DMS 273 treated with DMSO at 0.1 percent for 48 hours (cell line): ENCODE measurements around the gene SRSF12.
A peak's percentile ranks its signal among the peaks of the same experiment; 100 is the strongest.
"Not testable (repeated sequence)": the region's sequence is repeated elsewhere in the genome, so short reads cannot be mapped to it uniquely, and the experiment has no call there.

ENCODE experiments used
- DNase-seq: peaks from one replicate; lab custom pipeline; 2025; lab: John Stamatoyannopoulos, UW

The SRSF12 gene

GRCh38 chr6:89128256-89128671 lies 10.4 kb upstream of the SRSF12 start:
- DNase-seq, result not testable (repeated sequence)

- DNase-seq, result peak; percentile 33
Measured at GRCh38 chr6:89122625-89123024, 4.8 kb upstream of the SRSF12 start.

GRCh38 chr6:89121934-89122333 lies 4.1 kb upstream of the SRSF12 start:
- no peak for DNase-seq

- no peak for DNase-seq
Measured at GRCh38 chr6:89120371-89120770, 2.5 kb upstream of the SRSF12 start.

GRCh38 chr6:89118931-89119330 lies 1.1 kb upstream of the SRSF12 start:
- no peak for DNase-seq

GRCh38 chr6:89116702-89117101 lies 1.2 kb downstream of the SRSF12 start:
- no peak for DNase-seq

GRCh38 chr6:89111933-89112332 lies 5.9 kb downstream of the SRSF12 start:
- no peak for DNase-seq

- no peak for DNase-seq
Measured at GRCh38 chr6:89110284-89110683, 7.6 kb downstream of the SRSF12 start.

- DNase-seq, result no peak
Measured at GRCh38 chr6:89100114-89100513, 17.8 kb downstream of the SRSF12 start.

GRCh38 chr6:89098461-89098860 lies 19.4 kb downstream of the SRSF12 start:
- no peak for DNase-seq

GRCh38 chr6:89087881-89088280 lies 30.0 kb downstream of the SRSF12 start:
- no peak for DNase-seq

GRCh38 chr6:89085409-89086205 lies 32.3 kb downstream of the SRSF12 start:
- DNase-seq, result no peak

GRCh38 chr6:89084954-89085353 lies 32.9 kb downstream of the SRSF12 start:
- no peak for DNase-seq

- no peak for DNase-seq
Measured at GRCh38 chr6:89084542-89084941, 33.3 kb downstream of the SRSF12 start.

- no peak for DNase-seq
Measured at GRCh38 chr6:89082486-89082891, 35.4 kb downstream of the SRSF12 start.

- peak; percentile 90 for DNase-seq
Measured at GRCh38 chr6:89081423-89082322, 36.2 kb downstream of the SRSF12 start.

GRCh38 chr6:89081129-89081422 lies 36.8 kb downstream of the SRSF12 start:
- DNase-seq, result no peak

GRCh38 chr6:89080281-89081128 lies 37.4 kb downstream of the SRSF12 start, which contains the start of gene PNRC1:
Gene PNRC1, plus strand, starts transcription at chr6:89080751. Its CDS starts 144 bp downstream, at chr6:89080895.
- DNase-seq, result peak; percentile 97

- DNase-seq, result no peak
Measured at GRCh38 chr6:89079511-89080234, 38.2 kb downstream of the SRSF12 start.

- no peak for DNase-seq
Measured at GRCh38 chr6:89073840-89074239, 44.0 kb downstream of the SRSF12 start.

- DNase-seq, result no peak
Measured at GRCh38 chr6:89073014-89073620, 44.8 kb downstream of the SRSF12 start.
